Kidney tubule cell (primary cell): Measurements from ENCODE around the gene OR6Q1.
A peak's percentile ranks its signal among the peaks of the same experiment; 100 is the strongest.
"Not testable (repeated sequence)": the region's sequence is repeated elsewhere in the genome, so short reads cannot be mapped to it uniquely, and the experiment has no call there.

Source experiments
- DNase-seq: peaks from one replicate; pipeline ENCODE4 v3.0.0-alpha.2; 2018; ENCODE audit warnings: low spot score

Gene OR6Q1, protein sequence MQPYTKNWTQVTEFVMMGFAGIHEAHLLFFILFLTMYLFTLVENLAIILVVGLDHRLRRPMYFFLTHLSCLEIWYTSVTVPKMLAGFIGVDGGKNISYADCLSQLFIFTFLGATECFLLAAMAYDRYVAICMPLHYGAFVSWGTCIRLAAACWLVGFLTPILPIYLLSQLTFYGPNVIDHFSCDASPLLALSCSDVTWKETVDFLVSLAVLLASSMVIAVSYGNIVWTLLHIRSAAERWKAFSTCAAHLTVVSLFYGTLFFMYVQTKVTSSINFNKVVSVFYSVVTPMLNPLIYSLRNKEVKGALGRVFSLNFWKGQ

DNA sequence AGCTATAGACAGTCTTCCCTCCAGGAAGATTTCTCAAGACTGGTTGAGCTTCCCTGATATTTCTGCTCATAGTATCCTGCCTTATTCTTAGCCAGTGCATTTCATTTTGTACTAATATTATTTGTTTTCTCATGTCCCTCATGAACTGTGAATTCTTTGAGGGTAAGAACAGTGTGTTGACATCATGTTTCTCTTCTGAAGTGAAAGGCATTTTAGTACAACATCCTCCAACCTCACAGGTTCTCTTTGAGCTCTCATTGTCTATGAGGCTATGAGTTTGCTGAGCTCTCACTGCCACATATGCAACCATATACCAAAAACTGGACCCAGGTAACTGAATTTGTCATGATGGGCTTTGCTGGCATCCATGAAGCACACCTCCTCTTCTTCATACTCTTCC is at the start of gene OR6Q1:
Gene OR6Q1, plus strand, starts transcription at position 301 of the 400 bp plus-strand sequence. Its CDS starts 0 bp downstream, at position 301.
- no peak for DNase-seq

DNA sequence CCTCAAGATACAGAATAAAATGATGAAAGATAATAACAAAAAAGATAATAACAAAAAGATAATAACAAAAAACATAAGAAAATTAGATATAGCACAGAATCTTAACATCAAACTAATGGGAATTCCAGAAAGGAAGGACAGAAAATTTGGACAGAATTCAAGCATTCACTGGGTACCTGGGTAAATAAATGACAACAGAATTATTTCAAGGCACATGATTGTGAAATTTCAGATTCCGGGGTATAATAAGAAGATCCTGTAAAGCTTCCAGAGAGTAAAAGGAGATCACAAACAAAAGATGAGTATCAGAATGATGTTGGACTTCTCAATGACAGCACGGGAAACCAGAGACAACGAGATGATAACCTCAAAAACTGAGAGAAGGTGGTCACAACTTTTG is 49.2 kb upstream of the OR6Q1 start:
- no peak for DNase-seq

DNA sequence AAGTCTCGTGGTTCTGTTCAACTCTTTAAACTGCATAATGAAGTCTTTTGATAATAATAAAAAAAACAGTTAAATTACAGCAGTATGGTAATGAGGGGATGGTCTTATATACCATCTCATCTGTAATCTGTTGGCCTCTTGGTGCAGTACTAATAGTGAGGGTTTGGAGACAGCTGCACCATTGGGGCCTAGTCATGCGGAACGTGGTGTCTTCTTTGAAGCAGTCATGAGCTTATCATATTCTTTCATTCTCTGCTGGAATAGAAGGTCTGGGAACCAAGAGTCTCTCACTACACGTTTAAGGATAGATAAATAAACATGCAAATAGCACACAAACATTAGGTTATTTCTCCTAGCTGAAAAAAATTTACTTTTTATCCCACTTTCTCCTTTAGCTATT is 48.0 kb upstream of the OR6Q1 start:
- DNase-seq = peak; percentile 43

DNA sequence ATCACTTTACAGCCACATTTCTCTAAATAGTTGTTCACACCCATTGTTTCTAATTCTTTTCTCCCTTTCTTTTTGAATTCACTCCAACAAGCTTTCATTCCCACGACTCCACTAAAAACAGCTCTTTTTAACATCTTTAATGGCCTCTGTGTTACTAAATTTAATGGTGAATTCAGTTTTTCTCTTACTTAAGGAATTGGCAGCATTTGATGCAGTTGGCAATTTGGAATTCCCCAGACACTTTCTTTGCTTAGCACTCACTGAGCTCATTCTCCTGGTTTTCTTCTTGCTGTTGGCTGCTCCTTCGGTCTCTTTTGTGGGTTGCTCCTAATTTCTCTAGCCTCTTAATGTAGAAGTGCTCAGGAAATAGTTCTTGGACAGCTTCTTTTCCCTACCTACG is 47.6 kb upstream of the OR6Q1 start:
- DNase-seq = no peak

DNA sequence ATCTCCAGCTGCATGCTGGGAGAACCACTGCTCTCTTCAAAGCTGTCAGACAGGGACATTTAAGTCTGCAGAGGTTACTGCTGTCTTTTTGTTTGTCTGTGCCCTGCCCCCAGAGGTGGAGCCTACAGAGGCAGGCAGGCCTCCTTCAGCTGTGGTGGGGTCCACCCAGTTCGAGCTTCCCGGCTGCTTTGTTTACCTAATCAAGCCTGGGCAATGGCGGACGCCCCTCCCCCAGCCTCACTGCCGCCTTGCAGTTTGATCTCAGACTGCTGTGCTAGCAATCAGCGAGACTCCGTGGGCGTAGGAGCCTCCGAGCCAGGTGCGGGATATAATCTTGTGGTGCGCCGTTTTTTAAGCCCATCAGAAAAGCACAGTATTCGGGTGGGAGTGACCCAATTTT is 31.2 kb upstream of the OR6Q1 start:
- DNase-seq = not testable (repeated sequence)

DNA sequence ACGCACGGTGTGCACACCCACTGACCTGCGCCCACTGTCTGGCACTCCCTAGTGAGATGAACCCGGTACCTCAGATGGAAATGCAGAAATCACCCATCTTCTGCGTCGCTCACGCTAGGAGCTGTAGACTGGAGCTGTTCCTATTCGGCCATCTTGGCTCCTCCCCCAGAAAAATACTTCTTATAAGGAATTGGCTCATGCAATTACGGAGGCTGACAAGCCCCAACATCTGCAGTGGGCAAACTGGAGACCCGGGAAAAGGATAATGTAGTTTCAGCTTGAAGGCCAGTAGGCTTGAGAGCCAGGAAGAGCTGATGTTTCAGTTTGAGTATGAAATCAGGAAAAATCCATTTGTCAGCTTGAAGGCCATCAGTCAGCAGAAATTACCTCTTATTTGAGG is 30.7 kb upstream of the OR6Q1 start:
- DNase-seq = not testable (repeated sequence)

DNA sequence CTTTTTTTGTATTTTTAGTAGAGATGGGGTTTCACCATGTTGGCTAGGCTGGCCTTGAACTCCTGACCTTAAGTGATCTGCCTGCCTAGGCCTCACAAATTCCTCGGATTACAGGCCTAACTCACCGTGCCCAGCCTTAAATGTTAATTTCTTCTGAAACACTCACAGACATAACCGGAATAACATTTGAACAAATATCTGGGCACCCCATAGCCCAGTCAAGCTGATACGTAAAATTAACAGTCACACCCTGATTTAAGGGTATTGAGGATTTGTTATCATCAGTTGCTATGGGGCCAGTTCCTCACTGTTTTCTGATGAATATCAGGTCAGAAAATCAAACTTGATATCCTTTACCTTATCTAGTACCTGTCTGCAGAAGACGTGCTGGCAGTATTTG is 30.1 kb upstream of the OR6Q1 start:
- no peak for DNase-seq

DNA sequence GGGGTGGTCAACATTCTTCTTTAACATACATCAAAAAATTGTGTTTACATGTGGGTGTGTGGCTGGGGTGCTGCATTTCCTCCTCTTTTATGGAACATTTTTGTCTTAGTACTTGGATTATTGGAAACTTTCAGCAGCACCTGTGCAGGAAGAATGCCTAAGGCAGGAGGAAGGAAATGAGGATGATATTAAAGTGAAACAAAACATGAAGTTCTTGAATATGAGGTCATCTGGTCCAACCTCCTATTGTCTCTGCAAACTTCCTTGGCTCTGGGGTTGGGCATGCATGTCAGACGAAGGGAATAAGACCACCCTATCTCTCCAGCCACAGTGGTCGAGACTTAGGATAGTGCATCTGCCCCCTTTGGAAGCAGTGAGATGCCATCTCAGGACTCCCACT is 27.7 kb upstream of the OR6Q1 start:
- DNase-seq = peak; percentile 9

DNA sequence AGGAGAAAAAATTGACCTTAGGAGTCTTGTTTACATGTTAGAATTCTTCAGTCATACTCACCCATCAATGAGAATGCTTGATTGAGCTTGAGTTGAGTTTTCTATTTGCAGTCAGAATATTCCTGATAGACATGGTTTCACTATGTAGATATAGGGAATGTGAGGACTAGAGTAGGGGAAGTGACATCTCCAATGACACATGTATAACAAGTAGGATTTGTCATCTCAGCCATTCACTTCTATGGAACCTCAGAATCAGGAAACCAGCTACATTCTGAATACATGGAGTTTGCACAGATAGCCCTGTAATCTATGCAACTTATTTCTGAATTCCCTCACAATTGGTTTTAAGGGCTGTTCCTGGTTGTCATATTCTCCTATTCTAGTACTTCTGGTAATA is 27.2 kb upstream of the OR6Q1 start:
- peak; percentile 55 for DNase-seq

DNA sequence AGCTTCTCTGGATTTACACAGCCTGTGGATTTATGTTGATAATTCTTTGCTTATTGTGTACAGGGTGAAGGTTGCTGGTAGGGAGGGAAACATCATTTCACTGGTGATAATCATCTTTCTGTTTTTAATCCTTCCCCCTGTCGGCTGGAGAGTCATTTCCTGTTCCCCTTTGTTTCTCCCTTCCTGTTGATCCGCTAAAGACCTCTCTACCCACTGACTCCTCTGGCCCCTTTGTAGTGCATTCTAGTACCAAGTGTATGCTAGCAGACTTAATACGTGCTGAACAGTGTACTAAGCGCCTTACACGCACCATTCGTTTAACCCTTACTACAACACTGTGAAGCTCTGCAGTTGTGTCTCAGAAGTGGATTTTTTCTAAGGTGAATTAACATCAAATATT is 26.1 kb upstream of the OR6Q1 start:
- peak; percentile 36 for DNase-seq

DNA sequence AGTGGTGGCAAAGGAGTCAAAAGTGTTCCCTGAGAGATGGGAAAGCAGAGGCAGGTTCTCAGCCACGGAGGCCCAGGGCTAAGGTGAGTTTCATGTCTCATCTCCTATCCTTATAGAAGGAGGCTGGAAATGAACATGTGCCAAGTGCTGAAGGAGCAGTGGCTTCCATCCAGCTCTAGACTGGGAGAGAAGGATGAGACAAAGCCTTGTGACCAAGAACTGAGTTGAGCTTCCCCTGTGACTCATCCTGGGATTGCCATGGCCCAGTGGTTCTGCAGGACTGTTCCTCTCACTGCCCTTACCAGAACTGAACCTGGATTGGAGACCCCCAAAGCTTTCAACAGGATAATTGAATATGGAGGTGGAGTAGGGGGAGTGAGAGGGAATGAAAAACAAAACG is 23.8 kb upstream of the OR6Q1 start:
- peak; percentile 92 for DNase-seq

DNA sequence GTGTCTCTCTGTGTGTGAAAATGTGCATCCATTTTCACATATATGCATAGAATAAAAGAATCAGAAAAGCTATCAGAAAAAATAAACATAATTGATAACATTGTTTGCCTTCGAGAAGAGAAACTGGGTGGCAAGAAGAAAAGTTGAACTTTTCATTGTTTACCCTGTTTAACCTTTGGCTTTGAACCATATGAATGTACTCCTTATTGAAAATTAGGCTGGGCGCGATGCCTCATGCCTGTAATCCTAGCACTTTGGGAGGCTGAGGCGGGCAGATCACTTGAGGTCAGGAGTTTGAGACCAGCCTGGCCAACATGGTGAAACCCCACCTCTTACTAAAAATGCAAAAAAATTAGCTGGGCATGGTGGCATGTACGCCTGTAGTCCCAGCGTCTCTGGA is 19.0 kb upstream of the OR6Q1 start:
- DNase-seq = no peak

DNA sequence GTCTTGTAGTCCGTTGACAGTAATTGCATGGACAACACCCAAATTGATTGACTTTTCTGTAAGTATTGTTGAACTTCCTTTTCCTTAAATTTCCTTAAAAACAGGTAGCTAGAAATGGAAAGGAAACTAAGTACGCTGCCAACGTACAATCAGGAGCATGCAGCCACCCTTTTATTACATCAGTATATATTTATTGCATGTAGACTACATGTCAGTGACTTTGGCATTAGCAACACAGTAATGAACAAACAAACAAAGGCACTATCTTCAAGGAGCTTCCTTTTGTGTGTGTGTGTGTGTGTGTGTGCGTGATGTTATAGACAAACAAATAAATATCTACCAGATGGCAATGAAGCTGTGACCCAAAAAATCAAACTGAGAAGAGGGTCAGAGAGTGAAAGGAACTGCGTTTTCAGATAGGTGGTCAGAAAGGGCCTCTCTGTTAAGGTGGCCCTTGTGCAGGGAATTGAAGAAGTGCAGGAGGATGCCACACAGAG is 7.3 kb upstream of the OR6Q1 start, which contains the start of gene OR9Q1:
Gene OR9Q1, plus strand, starts transcription at position 447 of the 497 bp plus-strand sequence. CDS start 155,564 bp downstream, outside the sequence.
- no peak for DNase-seq

DNA sequence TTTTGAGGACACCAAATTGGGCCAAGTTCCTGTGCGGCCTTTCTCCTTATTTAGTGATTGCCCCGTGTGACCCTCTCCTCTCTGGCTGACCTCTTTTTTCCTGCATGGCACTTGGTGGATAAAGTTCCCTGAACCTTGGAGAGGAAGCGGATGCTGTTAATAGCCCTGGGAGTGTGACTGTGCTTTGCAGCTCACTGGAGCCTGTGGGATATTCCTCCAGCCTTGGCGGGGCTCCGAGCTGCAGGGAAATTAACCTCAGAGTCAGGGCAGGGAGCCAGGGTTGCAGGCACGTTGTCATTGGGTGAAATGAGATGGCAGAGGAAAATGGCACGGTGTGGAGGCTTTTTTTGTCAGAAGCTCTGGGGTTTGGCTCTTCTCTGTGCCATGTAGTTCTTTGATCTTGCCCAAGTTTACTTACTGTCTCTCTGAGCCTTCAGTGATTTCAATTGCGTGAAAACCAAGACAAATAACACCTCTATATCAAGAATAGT is 6.1 kb upstream of the OR6Q1 start:
- peak; percentile 93 for DNase-seq

DNA sequence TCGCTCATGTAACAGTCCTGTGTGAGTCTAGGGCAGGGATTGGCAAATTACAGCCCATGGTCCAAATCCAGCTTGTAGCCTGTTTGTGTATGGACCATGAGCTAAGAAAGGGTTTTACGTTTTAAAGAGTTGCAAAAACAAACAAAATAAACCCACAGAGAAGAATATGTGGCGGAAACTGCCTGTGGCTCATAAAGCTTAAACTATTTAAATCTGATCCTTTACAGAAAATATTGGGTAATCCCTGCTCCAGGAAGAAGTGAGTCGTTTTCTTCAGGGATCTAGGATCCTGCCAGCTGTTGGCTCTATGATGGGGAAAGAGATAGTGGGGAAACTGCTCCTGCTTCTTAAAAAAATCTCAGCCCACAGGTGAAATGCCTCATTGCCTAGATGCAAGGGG is 3.4 kb upstream of the OR6Q1 start:
- no peak for DNase-seq

DNA sequence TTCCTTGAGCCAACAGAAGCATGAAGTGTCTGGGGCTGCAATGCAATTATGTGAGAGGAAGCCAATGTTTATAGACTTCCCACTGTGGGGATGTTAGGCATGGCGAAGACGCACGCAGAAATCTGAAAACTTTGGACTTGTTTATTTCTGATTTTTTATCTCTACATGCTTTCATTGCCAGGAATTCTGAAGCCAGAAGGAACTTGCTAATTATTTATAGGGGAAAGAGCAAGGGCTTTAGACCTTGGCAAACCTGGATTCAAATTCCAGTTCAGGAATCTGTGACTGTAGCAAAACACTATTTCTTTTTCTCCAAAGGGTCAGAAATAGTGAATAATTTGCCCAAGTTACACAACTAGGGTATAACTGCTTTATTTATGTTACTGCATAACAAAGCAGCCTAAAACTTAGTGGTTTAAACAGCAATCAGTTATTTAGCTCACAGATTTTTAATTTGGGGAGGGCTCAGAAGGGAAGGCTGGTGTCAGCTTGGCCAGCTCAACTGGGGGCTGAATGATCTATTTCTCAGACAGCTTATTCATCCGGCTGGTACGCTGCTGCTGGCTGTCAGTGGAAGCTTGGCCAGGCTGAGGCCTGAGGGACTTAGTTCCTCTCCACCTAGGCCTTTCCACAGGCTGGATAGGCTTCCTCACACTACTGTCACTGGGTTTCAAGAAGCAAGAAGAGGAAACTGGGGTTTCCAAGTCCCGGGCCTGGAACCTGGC is 1.9 kb upstream of the OR6Q1 start:
- peak; percentile 64 for DNase-seq

DNA sequence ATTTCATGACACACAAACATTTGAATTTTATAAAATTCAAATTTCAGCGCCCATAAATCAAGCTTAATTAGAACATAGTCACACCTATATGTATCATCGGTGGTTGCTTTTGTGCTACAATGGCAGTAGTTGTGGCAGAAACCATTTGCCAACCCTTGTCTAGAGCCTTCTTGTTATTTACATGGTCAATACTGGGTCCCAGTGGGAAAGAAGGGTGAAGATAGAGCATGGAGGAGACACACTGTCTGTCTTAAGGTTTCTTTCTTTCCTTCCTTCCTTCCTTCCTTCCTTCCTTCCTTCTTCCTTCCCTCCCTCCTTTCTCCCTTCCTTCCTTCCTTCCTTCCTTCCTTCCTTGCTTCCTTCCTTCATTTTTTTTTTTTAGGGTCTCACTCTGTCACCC is 3.7 kb downstream of the OR6Q1 start:
- DNase-seq = no peak

DNA sequence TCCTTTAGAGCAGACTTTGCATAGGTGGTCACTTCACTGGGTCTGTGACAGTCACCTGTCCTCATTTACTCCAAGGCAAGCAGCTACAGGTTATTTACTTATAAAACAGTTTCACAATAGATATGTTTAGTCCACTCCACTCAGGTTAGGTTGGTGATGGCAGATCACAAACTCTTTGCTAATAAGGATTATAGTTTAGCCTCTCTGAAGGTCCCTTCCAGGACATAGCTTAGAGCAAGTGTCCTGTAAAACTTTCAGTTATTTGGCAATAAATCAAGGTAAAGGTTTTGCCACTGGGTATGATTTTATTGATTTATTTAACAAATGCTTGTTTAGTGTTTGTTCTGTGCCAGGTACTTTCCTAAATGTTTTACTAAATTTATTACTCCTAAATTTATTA is 8.8 kb downstream of the OR6Q1 start:
- no peak for DNase-seq

DNA sequence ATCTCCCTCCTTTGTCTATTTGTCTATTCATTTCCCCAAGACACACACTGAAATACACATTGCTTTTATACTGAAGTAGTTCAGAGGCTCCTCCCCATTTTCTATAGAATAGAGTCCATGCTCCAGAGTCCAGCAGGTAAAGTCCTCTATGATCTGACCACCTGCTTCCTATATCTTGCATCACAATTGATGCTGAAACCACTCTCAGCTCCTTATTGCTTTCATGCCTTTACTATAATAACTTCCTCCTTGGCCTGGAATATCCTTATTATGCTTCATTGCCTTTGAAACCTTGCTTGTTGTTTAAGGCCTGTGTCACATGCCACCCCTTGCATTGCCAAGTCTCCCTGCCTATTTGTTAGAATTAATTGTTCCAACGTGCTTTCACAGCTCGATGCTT is 12.6 kb downstream of the OR6Q1 start:
- peak; percentile 30 for DNase-seq

DNA sequence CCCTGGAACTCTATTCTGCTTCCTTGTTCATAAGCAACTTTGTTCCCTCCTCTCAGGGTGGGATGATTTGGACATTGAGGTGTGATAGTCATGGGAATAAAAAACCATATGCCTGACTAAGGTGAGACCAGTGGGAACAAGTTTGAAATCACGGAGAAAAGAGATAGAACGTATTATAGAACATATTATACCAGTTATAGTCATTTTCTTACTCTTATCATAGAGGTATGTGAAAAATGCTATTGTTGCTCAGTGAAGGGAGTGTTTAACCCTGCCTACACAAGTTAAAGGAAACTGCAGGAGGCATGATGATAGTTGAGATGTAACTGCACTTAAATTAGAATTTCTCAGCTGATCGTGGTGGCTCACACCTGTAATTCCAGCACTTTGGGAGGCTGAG is 15.5 kb downstream of the OR6Q1 start:
- no peak for DNase-seq

DNA sequence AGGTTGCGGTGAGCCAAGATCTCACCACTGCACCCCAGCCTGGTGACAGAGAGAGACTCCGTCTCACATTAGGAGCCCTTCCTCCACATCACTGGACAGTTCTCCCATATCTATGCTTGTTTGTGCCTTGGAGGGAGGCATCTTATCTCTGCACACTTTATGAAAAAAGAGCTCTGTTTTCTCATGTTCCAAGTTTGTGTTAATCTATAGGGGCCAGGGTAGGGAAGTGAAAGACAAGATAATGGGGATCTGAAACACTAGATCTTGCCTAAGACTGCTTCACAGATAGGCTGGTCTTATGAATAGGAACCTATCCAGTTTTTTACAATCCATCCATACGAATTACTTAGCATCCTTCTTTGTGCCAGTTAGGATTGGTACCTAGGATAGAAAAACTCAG is 17.1 kb downstream of the OR6Q1 start:
- DNase-seq = no peak

DNA sequence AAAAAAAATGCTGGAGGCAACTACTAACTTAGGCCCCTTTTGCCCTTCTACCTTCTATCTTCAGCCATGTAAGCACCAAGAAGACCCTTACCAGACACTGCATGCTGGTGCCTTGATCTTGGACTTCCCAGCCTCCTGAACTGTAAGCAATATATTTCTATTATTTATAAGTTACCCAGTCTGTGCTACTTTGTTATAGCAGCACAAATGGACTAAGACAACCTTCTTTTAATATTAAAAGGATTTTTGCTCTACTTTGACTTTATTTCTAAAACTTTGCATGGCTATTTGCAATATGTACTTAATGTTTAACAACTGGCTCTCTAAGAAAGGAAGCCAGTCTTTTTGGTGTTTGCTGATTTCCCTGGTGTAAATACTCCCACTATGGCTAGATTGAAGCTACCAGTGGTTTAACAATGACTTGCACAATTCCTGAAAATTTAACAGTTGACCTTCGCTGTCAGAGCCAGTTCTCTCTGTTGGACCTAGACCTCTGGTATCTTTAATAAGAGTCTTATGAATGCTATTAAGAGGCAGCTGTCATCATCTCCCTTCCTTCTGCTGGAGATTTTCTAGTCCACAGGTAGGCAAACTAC is 25.2 kb downstream of the OR6Q1 start:
- no peak for DNase-seq

DNA sequence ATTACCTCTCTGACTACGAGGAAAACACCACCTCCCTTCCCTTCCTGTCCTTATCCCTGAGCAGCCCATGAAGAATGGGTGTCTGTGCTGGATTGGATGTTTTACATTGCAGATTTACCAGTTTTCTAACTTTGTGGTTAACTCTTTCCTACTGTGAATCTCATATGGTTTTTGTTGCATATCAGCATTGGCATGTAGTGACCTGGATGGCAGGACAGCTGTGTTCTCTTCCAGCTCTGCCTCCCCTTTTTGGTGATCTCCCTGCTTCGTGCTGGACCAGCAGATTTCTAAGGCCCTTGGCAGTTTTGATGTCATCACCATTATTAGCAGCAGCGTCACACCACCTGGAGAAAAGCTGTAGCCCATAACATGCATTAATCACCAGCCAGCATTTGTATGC is 26.7 kb downstream of the OR6Q1 start:
- peak; percentile 6 for DNase-seq
